CD4-positive, alpha-beta T cell treated with Interferon alpha-2 for 1 hour (primary cell): ENCODE data around the gene HLA-DMA.

ENCODE experiments used
- DNase-seq, 2 donors: peaks; one replicate each; pipeline ENCODE4 v3.0.0-alpha.2; 2020 to 2022

The HLA-DMA gene

DNA sequence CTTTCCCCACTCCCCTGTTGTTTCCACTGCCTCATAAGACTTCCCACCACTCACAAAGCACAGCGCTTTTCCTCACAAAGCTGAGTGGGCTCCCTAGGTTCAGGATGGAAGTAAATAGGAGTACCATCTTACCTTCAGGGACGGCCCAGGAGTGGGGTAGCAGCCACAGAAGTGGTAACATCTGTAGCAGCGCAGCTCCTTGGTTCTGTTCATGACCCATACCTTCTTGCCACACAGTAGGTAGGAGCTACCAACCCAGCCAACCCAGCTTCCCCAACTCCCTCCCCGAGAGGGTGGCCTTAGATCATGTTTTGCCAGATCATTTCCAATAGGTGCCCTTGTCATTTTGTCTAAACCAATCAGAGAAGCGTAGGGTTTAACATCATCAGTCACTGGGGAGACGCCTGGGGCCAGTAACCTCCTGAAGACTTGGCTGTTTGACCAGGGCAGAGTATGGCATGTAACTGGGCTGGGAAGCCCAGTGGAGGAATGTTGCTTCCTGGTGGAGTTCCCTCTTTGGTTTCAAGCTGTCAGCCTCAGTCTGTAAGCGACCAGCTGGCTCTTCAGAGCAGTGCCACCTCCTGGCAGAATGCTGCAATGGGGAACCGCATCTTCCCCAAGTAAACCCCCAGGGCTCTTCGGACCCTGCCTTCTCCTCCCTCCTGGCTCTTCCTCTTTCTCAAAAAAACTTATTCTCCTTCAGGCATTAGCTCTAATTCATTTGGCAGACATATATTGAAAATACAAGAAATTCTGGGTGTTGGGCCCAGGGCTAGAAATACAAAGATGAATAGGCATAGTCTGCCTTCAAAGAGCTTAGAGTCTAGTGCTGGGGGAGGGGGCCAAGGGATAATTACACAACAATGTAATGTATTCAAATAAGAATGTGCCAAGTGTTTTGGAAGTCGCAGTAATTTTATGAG, at the start of gene HLA-DMA:
Gene HLA-DMA, minus strand, starts transcription at position 281 of the 923 bp plus-strand sequence. Its CDS starts 61 bp downstream, at position 220.
- DNase-seq: peak; percentile 92

DNA sequence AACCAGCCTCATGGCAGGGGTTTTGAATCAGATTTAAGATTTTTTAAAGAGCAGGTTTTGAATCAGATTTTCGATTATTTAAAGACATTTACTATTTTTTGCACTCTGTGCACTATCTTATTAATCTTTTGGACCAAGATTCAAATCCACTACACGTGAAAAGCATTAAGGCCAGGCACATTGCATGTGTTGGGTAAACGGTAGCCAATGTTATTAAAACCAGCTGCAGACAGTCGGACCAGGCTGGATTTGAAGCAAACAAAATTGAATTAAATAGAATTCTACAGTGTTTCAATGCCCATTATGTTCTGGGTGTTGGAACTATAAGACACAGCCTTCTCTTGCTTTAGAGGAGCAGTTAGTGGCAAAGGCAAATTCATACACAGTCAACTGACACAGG, 48.8 kb upstream of the HLA-DMA start:
- DNase-seq: no peak

DNA sequence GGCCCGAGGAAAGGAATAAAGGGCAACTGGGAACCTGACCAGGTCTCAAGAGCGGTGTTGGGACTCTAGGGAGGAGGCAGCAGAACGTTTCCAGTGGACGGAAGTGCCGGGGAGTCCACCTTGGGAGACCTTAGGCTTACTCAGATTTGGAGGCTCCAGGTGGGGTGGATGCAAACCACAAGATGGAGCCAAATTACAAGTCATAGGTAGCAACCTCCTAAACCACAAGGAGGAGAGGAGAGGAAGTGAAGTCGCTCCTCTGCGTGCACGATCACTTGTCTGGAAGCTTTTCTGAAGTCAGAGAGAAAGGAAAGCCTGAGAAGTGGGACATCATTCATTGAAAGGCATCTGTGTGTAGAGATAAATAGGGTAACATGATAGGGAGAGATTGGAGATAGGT, 47.2 kb upstream of the HLA-DMA start:
- peak; percentile 27 to 36 for DNase-seq

DNA sequence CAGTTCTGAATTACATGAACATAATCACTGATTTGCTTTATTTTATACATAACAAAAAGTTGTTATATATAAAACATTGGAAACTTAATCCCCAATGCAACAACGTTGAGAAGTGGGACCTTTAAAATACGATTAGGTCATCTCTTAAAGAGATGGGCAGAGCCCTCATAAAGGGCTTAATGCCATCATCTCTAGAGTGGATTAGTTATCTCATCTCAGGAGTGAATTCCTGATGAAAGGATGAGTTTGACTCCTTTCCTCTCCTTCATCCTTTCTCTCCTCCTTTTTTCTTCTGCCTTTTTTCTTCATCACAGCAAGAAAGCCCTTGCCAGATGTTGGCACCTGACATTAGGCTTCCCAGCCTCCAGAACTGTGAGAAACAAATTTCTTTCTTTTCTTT, 42.6 kb upstream of the HLA-DMA start:
- no peak for DNase-seq

DNA sequence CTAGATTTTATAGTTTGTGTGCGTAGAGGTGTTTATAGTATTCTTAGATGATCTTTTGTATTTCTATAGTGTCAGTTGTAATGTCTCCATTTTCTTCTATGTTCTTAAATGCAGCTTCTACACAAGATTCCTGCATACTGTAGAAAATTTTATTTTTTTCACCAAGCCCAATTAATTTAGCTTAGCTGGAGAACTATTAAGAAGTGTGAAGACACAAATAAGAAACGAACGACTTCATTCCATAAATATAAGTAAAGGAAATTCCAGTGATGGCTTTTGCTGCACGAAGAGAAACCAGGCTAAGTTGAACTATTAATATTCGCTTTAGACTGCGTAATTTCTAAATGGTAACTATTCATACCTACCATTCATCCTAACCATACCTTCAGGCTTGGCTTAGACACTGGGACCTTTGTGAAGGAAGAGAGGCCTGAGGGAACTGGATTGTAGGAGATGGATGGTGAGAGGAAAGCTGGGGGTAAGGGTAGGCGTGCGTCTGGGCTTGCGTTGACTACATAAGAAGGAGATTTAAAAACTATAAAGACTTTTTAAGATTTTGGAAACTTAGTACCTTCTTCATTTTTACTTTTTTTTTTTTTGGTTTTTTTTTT, 40.6 kb upstream of the HLA-DMA start:
- DNase-seq: no peak

DNA sequence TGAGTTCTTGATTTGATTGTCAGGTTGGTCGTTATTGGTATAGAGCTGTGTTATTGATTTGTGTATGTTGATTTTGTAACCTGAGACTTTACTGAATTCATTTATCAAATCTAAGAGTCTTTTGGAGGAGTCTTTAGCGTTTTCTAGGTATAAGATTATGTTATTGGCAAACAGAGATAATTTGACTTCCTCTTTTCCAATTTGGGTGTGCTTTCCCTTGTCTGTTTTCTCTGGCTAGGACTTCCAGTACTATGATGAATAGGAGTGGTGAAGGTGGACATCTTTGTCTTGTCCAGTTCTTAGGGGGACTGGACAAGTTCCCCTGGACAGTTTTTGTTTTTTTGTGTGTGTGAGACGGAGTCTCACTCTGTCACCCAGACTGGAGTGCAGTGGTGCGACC, 39.1 kb upstream of the HLA-DMA start:
- no peak for DNase-seq

DNA sequence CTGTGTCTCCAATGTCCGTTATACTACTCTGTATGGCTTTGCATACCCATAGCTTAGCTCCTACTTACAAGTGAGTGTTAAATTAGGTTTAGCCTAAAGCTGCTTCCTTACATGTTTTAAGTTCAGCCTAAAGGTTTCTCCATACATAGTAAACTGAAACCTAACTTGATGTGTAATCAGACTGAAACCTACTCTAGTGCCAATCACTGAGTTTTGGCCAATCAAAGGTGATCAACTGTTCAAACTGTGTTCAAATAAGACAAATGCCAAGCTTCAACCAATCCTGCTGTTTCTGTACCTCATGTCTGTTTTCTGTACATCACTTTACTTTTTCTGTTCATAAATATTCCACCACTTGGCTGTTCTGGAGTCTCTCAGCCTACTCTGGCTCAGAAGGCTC, 36.5 kb upstream of the HLA-DMA start:
- no peak for DNase-seq

DNA sequence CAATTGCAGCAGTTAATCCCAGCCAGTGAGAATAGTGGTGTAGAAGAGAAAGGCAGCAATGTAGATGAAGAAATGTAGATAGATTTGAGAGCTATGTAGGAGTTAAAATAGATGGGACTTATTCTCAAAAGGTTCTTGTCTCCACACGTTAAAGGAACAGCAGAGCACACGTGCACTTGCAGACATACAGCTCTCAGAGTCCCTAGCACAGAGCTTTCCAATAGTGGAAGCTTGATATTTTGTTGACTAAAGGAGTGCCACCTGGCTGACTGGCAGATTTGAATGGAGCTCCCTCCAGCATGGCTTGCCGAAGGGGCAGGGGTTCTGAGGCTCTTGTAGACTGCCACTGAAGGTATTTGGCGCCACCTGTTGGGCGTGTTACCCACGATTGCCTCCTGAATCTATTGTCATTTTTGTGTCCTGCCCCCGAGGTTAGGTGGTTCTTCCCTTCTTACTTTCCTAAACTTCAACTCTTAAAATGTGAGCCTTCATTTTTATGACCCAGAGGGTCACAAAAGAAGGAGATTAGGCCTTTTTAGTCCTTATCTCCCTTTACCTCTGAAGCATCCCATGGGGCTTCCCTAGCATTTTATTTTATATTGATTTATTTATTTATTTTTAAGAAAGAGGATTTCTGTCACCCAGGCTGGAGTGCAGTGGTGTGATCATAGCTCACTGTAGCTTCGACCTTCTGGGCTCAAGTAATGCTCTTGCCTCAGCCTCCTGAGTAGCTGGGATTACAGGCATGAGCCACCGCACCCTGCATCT, 31.9 kb upstream of the HLA-DMA start:
- DNase-seq: peak; percentile 87 to 90

DNA sequence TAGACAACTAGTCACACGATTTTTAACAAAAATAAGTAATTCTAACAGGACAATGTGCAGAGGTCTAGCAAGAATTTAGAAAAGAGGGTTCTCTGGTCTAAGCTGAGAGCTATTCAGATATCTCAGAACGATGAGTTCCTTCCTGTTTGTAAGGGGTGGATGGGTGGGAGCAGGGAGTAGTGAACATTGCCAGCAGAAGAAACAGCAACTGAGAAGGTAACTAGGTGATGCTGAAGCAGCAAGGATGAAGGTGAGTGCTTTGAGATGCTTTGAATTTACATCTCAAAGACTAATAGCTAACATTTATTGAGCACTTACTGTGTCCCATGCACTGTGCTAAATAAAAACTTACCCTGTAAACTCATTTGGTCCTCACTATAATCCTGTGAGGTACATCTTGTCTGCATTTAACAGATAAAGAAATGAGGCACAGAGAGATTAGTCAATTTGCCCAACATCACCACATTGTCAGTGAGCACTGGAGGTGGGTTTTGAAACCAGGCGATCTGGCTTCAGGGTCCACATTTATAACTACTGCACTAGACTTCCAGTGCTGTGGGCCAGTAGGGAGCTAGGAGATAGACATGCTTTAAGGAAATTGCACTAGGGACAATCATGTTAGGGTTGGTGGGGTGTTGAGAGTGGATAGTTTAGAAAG, 31.2 kb upstream of the HLA-DMA start:
- DNase-seq: no peak

DNA sequence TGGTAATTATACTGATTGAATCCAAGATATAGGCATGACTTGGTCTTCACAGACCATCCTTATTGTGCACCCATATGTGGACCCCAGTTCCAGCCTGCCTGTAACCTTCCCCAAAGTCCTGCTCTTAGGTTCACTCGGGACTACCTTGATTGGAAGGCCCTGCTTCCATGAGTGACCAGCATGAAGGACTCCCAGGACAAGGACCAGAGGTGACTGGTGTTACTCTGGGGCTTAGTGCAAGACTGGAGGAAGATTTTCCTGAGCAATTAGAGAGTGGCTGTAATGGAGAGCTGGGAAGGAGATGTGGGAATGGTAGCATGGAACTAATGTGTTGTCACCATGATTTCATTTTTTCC, 30.6 kb upstream of the HLA-DMA start:
- DNase-seq: no peak

DNA sequence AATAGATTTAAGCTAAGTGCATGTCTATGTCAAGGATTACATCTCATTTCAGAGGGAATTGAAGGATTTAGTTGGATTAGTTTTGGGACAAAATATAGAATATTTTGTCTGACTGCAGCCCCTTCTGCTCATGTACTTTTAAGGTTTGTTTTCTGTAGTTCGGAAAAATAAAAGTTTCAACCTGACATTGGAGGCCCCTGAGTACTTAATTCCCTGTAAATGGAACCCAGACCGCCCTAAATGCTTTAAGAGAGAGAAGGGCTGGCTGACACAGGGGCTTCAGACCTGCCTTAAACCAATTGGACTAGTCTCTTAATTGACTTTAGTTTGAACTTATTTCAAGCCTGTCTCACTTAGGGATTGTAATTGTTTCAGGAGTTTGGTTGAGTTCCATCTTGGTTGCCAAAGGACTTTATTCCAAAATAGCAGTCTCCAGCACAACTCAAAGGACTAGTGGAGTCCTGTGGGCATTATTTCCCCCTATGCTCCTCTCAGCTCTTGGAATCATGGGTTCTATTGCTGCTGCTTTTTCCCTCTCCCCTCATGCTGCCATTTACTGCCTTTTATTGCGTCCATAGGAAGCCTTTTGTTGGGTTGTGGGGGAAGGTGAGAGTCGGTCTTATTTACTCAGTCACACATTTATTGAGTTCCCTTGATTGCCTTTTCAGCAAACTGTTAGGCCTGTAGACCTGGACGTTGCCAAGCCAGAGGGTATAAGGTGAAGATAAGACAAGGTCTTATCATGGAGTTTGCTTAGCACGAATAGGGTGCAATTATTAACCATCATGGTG, 30.0 kb upstream of the HLA-DMA start:
- DNase-seq: no peak

DNA sequence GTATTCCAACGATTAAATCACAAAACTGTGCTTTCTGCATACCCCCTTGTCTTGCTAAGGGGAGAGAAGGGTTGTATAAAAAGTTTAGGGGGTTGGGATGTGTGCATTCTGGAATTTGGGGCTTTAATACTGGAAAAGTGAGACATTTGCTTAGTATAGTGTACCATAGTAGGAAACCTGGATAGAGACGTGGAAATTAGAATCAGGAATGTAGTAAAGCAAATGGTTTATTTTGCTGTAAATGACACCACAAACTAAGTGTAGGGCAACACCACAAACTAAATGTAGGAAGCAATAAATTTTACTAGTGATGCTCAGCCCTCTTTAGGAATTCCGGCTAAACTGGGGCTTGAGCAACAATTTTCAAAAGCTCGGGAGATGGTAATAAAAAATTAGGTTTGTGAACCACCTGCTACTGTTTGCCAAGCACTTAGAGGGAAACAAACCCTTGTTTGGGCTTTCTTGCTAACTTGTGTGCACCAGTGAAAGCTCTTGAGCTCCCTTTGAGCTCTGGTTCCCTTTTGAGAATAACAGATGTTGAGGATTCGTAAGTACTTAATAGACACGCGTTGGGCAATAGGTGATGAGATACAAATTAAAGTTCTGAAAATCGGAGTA, 29.3 kb upstream of the HLA-DMA start:
- DNase-seq: no peak

DNA sequence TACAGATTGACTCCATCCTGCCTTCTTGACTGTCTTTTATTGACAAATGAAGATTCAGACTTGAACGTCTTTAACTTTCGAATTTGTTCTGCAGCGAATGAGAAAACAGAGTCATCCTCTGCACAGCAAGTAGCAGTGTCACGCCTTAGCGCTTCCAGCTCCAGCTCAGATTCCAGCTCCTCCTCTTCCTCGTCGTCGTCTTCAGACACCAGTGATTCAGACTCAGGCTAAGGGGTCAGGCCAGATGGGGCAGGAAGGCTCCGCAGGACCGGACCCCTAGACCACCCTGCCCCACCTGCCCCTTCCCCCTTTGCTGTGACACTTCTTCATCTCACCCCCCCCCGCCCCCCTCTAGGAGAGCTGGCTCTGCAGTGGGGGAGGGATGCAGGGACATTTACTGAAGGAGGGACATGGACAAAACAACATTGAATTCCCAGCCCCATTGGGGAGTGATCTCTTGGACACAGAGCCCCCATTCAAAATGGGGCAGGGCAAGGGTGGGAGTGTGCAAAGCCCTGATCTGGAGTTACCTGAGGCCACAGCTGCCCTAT, 27.7 kb upstream of the HLA-DMA start:
- no peak for DNase-seq

DNA sequence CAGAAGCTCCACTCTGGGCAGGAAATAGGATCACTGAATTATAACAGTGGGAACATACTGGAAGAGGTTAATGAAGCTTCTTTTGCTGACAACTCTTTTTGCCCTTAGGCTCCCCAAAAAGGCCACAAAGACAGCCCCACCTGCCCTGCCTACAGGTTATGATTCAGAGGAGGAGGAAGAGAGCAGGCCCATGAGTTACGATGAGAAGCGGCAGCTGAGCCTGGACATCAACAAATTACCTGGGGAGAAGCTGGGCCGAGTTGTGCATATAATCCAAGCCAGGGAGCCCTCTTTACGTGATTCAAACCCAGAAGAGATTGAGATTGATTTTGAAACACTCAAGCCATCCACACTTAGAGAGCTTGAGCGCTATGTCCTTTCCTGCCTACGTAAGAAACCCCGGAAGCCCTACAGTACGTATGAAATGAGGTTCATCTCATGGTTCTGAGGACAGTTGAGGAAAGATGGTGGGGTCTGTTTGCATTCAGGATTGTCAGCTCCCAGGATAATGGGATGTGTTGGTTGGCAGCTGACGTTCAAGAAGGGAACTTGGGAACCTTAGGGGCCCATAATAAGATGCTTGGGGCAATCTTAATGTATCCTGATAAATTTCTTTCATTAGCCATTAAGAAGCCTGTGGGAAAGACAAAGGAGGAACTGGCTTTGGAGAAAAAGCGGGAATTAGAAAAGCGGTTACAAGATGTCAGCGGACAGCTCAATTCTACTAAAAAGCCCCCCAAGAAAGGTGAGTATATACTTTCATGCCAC, 27.0 kb upstream of the HLA-DMA start:
- DNase-seq: no peak

DNA sequence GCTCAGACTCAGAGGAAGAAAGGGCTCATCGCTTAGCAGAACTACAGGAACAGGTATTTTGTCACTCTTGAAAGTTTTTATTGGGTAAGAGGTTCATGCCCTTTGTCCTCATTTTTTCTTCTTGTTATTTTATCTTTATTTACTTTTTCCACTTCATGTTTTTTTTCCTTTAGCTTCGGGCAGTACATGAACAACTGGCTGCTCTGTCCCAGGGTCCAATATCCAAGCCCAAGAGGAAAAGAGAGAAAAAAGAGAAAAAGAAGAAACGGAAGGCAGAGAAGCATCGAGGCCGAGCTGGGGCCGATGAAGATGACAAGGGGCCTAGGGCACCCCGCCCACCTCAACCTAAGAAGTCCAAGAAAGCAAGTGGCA, 25.0 kb upstream of the HLA-DMA start:
- no peak for DNase-seq

DNA sequence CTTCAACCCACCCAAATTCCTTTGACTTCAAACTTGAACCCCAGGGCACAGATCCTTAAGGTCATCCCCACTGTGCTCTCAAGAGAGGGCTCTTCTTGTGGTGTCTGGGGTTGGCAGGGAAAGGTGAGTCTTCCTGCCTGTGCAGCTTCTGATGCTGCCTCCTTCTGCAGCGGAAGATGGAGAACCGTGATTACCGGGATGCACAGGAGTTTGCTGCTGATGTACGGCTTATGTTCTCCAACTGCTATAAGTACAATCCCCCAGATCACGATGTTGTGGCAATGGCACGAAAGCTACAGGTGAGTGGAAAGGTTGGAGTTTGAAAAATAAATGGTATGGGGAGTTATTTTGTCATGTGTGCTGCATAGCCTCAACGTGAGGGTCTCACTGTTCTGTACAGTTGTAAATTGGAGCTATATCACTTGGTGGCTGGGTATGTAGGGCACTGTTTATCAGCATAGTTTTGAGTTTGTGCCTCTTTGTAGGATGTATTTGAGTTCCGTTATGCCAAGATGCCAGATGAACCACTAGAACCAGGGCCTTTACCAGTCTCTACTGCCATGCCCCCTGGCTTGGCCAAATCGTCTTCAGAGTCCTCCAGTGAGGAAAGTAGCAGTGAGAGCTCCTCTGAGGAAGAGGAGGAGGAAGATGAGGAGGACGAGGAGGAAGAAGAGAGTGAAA, 24.5 kb upstream of the HLA-DMA start:
- no peak for DNase-seq

DNA sequence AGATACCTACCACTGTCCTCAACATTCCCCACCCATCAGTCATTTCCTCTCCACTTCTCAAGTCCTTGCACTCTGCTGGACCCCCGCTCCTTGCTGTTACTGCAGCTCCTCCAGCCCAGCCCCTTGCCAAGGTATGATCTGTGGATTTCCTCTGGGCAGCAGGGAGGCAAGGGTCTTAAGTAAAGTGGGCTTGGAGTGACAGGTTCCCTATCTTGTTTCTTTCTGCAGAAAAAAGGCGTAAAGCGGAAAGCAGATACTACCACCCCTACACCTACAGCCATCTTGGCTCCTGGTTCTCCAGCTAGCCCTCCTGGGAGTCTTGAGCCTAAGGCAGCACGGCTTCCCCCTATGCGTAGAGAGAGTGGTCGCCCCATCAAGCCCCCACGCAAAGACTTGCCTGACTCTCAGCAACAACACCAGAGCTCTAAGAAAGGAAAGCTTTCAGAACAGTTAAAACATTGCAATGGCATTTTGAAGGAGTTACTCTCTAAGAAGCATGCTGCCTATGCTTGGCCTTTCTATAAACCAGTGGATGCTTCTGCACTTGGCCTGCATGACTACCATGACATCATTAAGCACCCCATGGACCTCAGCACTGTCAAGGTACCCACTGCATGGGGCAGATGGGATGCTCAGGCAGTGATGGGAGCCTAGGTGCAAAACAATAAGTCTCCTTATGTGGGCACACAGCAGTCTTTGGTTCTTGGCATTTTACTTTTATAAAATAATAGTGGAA, 23.6 kb upstream of the HLA-DMA start:
- no peak for DNase-seq

DNA sequence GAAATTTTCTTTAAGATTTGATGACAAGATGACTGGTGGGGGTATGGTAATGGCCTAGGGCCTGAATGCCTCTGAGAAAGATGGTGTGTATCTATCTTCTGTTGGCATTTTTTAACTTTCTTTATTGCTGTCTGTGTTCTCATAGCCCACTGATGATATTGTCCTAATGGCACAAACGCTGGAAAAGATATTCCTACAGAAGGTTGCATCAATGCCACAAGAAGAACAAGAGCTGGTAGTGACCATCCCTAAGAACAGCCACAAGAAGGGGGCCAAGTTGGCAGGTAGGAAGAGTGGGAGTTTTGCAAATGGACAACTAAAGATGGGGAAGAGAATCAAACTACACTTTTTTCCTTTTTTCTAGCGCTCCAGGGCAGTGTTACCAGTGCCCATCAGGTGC, 23.0 kb upstream of the HLA-DMA start:
- no peak for DNase-seq

DNA sequence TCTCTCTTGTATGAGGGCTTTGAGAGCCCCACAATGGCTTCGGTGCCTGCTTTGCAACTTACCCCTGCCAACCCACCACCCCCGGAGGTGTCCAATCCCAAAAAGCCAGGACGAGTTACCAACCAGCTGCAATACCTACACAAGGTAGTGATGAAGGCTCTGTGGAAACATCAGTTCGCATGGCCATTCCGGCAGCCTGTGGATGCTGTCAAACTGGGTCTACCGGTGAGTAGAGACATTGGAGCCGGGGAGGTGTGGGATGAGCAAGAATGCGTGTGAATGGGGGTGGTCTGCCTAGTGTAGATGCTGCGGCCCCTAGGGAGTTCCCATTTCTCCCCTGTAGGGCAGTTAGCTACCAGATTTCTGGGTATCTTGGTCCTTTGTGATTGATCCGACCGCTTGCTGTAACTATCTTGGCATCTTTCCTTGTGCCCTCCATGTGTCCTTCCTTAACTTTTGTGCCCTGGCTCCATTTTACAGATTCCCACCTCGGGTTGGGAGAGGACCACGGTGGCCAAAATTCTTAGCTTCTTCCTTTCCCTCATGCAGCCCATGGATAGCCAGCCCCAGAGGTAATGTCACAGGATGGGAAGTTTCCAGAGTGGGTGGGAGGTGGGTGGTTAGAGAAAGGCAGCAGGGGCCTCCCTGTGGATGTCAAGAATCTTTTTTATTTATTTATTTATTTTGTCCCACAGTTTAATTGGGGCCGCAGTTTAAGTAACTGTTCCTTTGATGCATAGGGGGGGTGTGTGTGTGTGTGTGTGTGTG, 21.8 kb upstream of the HLA-DMA start:
- no peak for DNase-seq
